OCI-LY3 (cell line): Measurements from ENCODE around the gene CCDC27.

Experiments used
- H2AFZ ChIP-seq: fragments of 200-600, 300-600 bp; shearing (Covaris generic); 2 replicates; pipeline ENCODE4 v1.6.0; 2014; ENCODE audit warnings: antibody characterized with exemption, low read depth, low read length
- H3K27ac ChIP-seq: fragments of 200-600, 300-600 bp; sonication (generic); 2 replicates; pipeline ENCODE4 v1.5.1; 2014; ENCODE audit warnings: mild to moderate bottlenecking, low read length, moderate library complexity, mixed read lengths
- H3K27me3 ChIP-seq: fragments of 200-600, 300-600 bp; sonication (generic); 2 replicates; pipeline ENCODE4 v1.6.1; 2014; ENCODE audit warnings: low read depth, low read length, mixed read lengths
- H3K36me3 ChIP-seq: fragments of 200-600, 300-600 bp; sonication (generic); replicated peaks from 2 replicates; pipeline ENCODE3; 2014; ENCODE audit warnings: low read depth, low read length, mixed read lengths
- H3K4me1 ChIP-seq: fragments of 300-600, 200-600 bp; sonication (generic); 2 replicates; pipeline ENCODE4 v1.6.1; 2014; ENCODE audit warnings: low read length, mixed read lengths
- H3K4me2 ChIP-seq: fragments of 200-600, 300-600 bp; sonication (generic); 2 replicates; pipeline ENCODE4 v1.6.1; 2014; ENCODE audit warnings: low read length, mixed read lengths
- H3K4me3 ChIP-seq: fragments of 300-600, 200-600 bp; sonication (generic); 2 replicates; pipeline ENCODE4 v1.5.1; 2014; ENCODE audit warnings: antibody characterized with exemption, mild to moderate bottlenecking, low read length, moderate library complexity
- H3K79me2 ChIP-seq: fragments of 300-600, 200-600 bp; shearing (Covaris generic); 2 replicates; pipeline ENCODE4 v1.6.1; 2014; ENCODE audit warnings: mild to moderate bottlenecking, low read length, mixed read lengths
- H3K9ac ChIP-seq: fragments of 300-600, 200-600 bp; shearing (Covaris generic); 2 replicates; pipeline ENCODE4 v1.6.0; 2014; ENCODE audit warnings: mild to moderate bottlenecking, low read length, moderate library complexity
- H3K9me3 ChIP-seq: fragments of 200-600, 300-600 bp; shearing (Covaris generic); 2 replicates; pipeline ENCODE4 v1.6.1; 2014; ENCODE audit warnings: low read length, mixed read lengths; ENCODE audit not compliant: insufficient read depth
- H4K20me1 ChIP-seq: fragments of 200-600, 300-600 bp; sonication (generic); 2 replicates; pipeline ENCODE4 v1.6.1; 2016; ENCODE audit warnings: low read length, mixed read lengths; ENCODE audit not compliant: insufficient read depth
- CTCF ChIP-seq: fragments of 200-600, 300-600 bp; sonication (generic); IDR thresholded peaks from 2 replicates; pipeline ENCODE4 v1.5.1; 2014; ENCODE audit warnings: antibody characterized with exemption, low read length, low read depth
- EZH2phosphoT487 ChIP-seq: fragments of 200-600 bp; shearing (Covaris generic); IDR thresholded peaks from 2 replicates; pipeline ENCODE4 v1.6.1; 2018; ENCODE audit warnings: antibody characterized with exemption, mixed run types, low read depth

Gene CCDC27

GRCh38 chr1:3750741-3751140 lies 1.5 kb upstream of the CCDC27 start:
- no peak for TF ChIP-seq CTCF
- no peak for TF ChIP-seq EZH2phosphoT487
- H4K20me1 ChIP-seq: no peaks in the 10 kb centered on the region
- H2AFZ ChIP-seq: no peak overlapping the region
- no peak overlapping the region for H3K9ac ChIP-seq
- H3K36me3 ChIP-seq: no peaks in the 10 kb centered on the region
- H3K27me3 ChIP-seq: peaks cover 5% of the 10 kb centered on the region; the same call in 1 of the 2 replicates
- no peak overlapping the region for H3K4me2 ChIP-seq
- H3K79me2 ChIP-seq: no peaks in the 10 kb centered on the region
- H3K4me1 ChIP-seq: peaks cover 11% of the 10 kb centered on the region
- no peaks in the 10 kb centered on the region for H3K9me3 ChIP-seq
- H3K27ac ChIP-seq: no peak overlapping the region
- no peak overlapping the region for H3K4me3 ChIP-seq

GRCh38 chr1:3753656-3754454 lies 1.6 kb downstream of the CCDC27 start:
- no peaks in the 10 kb centered on the region for H3K36me3 ChIP-seq
- no peak for TF ChIP-seq EZH2phosphoT487
- TF ChIP-seq CTCF: no peak
- H2AFZ ChIP-seq: no peak overlapping the region
- H4K20me1 ChIP-seq: no peaks in the 10 kb centered on the region
- H3K4me1 ChIP-seq: no peaks in the 10 kb centered on the region
- H3K79me2 ChIP-seq: no peaks in the 10 kb centered on the region
- no peak overlapping the region for H3K4me3 ChIP-seq
- H3K9me3 ChIP-seq: no peaks in the 10 kb centered on the region
- no peak overlapping the region for H3K4me2 ChIP-seq
- peaks cover 5% of the 10 kb centered on the region; the same call in 1 of the 2 replicates for H3K27me3 ChIP-seq
- H3K9ac ChIP-seq: no peak overlapping the region
- no peak overlapping the region for H3K27ac ChIP-seq

- TF ChIP-seq EZH2phosphoT487: no peak
- no peak for TF ChIP-seq CTCF
- no peaks in the 10 kb centered on the region for H3K79me2 ChIP-seq
- no peak overlapping the region for H3K4me3 ChIP-seq
- H3K9ac ChIP-seq: no peak overlapping the region
- no peak overlapping the region for H3K27ac ChIP-seq
- no peaks in the 10 kb centered on the region for H3K36me3 ChIP-seq
- no peaks in the 10 kb centered on the region for H3K4me1 ChIP-seq
- no peaks in the 10 kb centered on the region for H3K9me3 ChIP-seq
- H2AFZ ChIP-seq: no peak overlapping the region
- H3K4me2 ChIP-seq: no peak overlapping the region
- no peaks in the 10 kb centered on the region for H4K20me1 ChIP-seq
- peaks cover 13% of the 10 kb centered on the region for H3K27me3 ChIP-seq
Measured at GRCh38 chr1:3756394-3756793, 4.1 kb downstream of the CCDC27 start.

GRCh38 chr1:3759164-3759563 lies 6.9 kb downstream of the CCDC27 start:
- Histone ChIP-seq H3K79me2 (no peaks in the 10 kb centered on the region), H2AFZ (no peak overlapping the region), H3K4me1 (no peaks in the 10 kb centered on the region), H3K36me3 (no peaks in the 10 kb centered on the region), H4K20me1 (no peaks in the 10 kb centered on the region), H3K4me3 (no peak overlapping the region), H3K27ac (no peak overlapping the region), H3K4me2 (no peak overlapping the region), H3K9me3 (no peaks in the 10 kb centered on the region), H3K9ac (no peak overlapping the region), H3K27me3 (peaks cover 13% of the 10 kb centered on the region)
- TF ChIP-seq EZH2phosphoT487 (no peak), CTCF (no peak)
